Measurements from ENCODE around the gene ZNF385D. TPM values are rescaled to one million over a fixed set of nuclear protein-coding genes. Genes with fewer than 3 reads are reported as not detected.

ZNF385D gene
- polyA plus RNA-seq, 1 donor (not counting 4 experiments of a cell fraction or from before 2014, with no cell fraction given): 0.46 TPM

- no peak for TF ChIP-seq CTCF (optimal IDR thresholded peaks at IDR 0.05 in 1 of 3, IDR thresholded peaks at IDR 0.05 in 1 of 3, conservative IDR thresholded peaks at IDR 0.05 in 1 of 3; ENCODE audit: extremely low read depth in 1 of 3, insufficient read depth in 2 of 3, low read length in 3 of 3)
- TF ChIP-seq EZH2 (IDR thresholded peaks at IDR 0.05; ENCODE audit: low read length): no peak
- Histone ChIP-seq H3K9me3 (ENCODE audit: control insufficient read depth, low read depth, low read length) (no peaks in the 10 kb centered on the region), H3K4me3 (ENCODE audit: control insufficient read depth in 2 of 3, extremely low read depth in 1 of 3, insufficient read depth in 2 of 3, low read depth in 1 of 3, low read length in 3 of 3) (no peak overlapping the region), H3K27ac (ENCODE audit: control insufficient read depth, insufficient read depth, low read length) (no peak overlapping the region), H3K9me1 (ENCODE audit: control insufficient read depth, extremely low read depth, insufficient read depth, low read length) (no peaks in the 10 kb centered on the region), H4K20me1 (ENCODE audit: control insufficient read depth, extremely low read depth, insufficient read depth, low read length) (no peaks in the 10 kb centered on the region), H3K36me3 (ENCODE audit: control insufficient read depth in 2 of 2, extremely low read depth in 1 of 2, insufficient read depth in 2 of 2, low read length in 2 of 2) (no peaks in the 10 kb centered on the region), H2AFZ (ENCODE audit: control insufficient read depth, low read length) (no peak overlapping the region), H3K79me2 (ENCODE audit: control insufficient read depth, insufficient read depth, low read length) (no peaks in the 10 kb centered on the region), H3K4me1 (ENCODE audit: control insufficient read depth, extremely low read depth, insufficient read depth, low read length) (no peaks in the 10 kb centered on the region), H3K27me3 (ENCODE audit: control insufficient read depth, extremely low read depth, insufficient read depth, low read length) (no peaks in the 10 kb centered on the region), H3K9ac (ENCODE audit: control insufficient read depth, extremely low read depth, insufficient read depth, low read length) (no peak overlapping the region), H3K4me2 (ENCODE audit: control insufficient read depth, extremely low read depth, insufficient read depth, low read depth, low read length) (no peak overlapping the region)
- dilution Hi-C loops (cut with MboI; ENCODE audit: extremely low pct_ligation_motif_present, low sequenced_read_pairs): no loop called here
- FAIRE-seq (no peak), DNase-seq (ENCODE audit: low read depth, low spot score) (no peak)
Measured at GRCh38 chr3:21542656-21543379, 208.2 kb downstream of the ZNF385D start.

DNA sequence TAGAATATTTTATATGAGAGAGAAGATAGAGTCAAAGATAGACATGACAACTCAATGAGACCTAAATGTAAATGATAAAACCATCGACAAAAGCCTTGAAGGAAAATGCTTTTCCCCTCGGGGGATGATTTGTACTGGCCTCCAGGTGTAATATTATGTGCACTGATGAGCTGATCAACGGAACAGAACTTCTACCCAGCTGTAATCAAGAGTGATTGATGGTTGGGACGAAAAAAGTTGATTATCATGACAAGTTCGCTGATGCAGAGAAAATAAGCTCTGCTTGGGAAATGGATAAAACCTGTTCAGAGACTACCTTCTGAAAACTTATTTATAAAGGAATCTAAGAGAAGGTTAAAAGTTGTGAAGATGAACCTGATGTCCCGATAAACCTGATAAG lies 210.7 kb downstream of the ZNF385D start:
- no peak for TF ChIP-seq EZH2 (IDR thresholded peaks at IDR 0.05; ENCODE audit: low read length)
- Histone ChIP-seq H3K9me1 (ENCODE audit: control insufficient read depth, extremely low read depth, insufficient read depth, low read length) (no peaks in the 10 kb centered on the region), H3K27ac (ENCODE audit: control insufficient read depth, insufficient read depth, low read length) (no peak overlapping the region), H4K20me1 (ENCODE audit: control insufficient read depth, extremely low read depth, insufficient read depth, low read length) (no peaks in the 10 kb centered on the region), H3K4me3 (ENCODE audit: control insufficient read depth in 2 of 3, extremely low read depth in 1 of 3, insufficient read depth in 2 of 3, low read depth in 1 of 3, low read length in 3 of 3) (no peak overlapping the region), H3K79me2 (ENCODE audit: control insufficient read depth, insufficient read depth, low read length) (no peaks in the 10 kb centered on the region), H3K9ac (ENCODE audit: control insufficient read depth, extremely low read depth, insufficient read depth, low read length) (no peak overlapping the region), H3K4me1 (ENCODE audit: control insufficient read depth, extremely low read depth, insufficient read depth, low read length) (no peaks in the 10 kb centered on the region), H3K9me3 (ENCODE audit: control insufficient read depth, low read depth, low read length) (no peaks in the 10 kb centered on the region), H2AFZ (ENCODE audit: control insufficient read depth, low read length) (no peak overlapping the region), H3K4me2 (ENCODE audit: control insufficient read depth, extremely low read depth, insufficient read depth, low read depth, low read length) (no peak overlapping the region), H3K27me3 (ENCODE audit: control insufficient read depth, extremely low read depth, insufficient read depth, low read length) (no peaks in the 10 kb centered on the region), H3K36me3 (ENCODE audit: control insufficient read depth in 2 of 2, extremely low read depth in 1 of 2, insufficient read depth in 2 of 2, low read length in 2 of 2) (no peaks in the 10 kb centered on the region)
- DNase-seq (ENCODE audit: low read depth, low spot score) (no peak), FAIRE-seq (no peak)
- dilution Hi-C loops (cut with MboI; ENCODE audit: extremely low pct_ligation_motif_present, low sequenced_read_pairs): no loop called here

GRCh38 chr3:21534462-21534861 lies 216.5 kb downstream of the ZNF385D start:
- no peaks in the 10 kb centered on the region for H3K27me3 ChIP-seq (ENCODE audit: control insufficient read depth, extremely low read depth, insufficient read depth, low read length)
- dilution Hi-C loops (cut with MboI; ENCODE audit: extremely low pct_ligation_motif_present, low sequenced_read_pairs): no loop called here
- H3K36me3 ChIP-seq (ENCODE audit: control insufficient read depth in 2 of 2, extremely low read depth in 1 of 2, insufficient read depth in 2 of 2, low read length in 2 of 2): no peaks in the 10 kb centered on the region
- no peaks in the 10 kb centered on the region for H3K4me1 ChIP-seq (ENCODE audit: control insufficient read depth, extremely low read depth, insufficient read depth, low read length)
- no peaks in the 10 kb centered on the region for H3K9me3 ChIP-seq (ENCODE audit: control insufficient read depth, low read depth, low read length)
- no peak overlapping the region for H3K27ac ChIP-seq (ENCODE audit: control insufficient read depth, insufficient read depth, low read length)
- H3K4me2 ChIP-seq (ENCODE audit: control insufficient read depth, extremely low read depth, insufficient read depth, low read depth, low read length): no peak overlapping the region
- H3K9me1 ChIP-seq (ENCODE audit: control insufficient read depth, extremely low read depth, insufficient read depth, low read length): no peaks in the 10 kb centered on the region
- FAIRE-seq (no peak), DNase-seq (ENCODE audit: low read depth, low spot score) (no peak)
- H2AFZ ChIP-seq (ENCODE audit: control insufficient read depth, low read length): no peak overlapping the region
- TF ChIP-seq CTCF (optimal IDR thresholded peaks at IDR 0.05 in 1 of 3, IDR thresholded peaks at IDR 0.05 in 1 of 3, conservative IDR thresholded peaks at IDR 0.05 in 1 of 3; ENCODE audit: extremely low read depth in 1 of 3, insufficient read depth in 2 of 3, low read length in 3 of 3) (no peak), EZH2 (IDR thresholded peaks at IDR 0.05; ENCODE audit: low read length) (no peak)
- no peaks in the 10 kb centered on the region for H4K20me1 ChIP-seq (ENCODE audit: control insufficient read depth, extremely low read depth, insufficient read depth, low read length)
- no peaks in the 10 kb centered on the region for H3K79me2 ChIP-seq (ENCODE audit: control insufficient read depth, insufficient read depth, low read length)
- no peak overlapping the region for H3K4me3 ChIP-seq (ENCODE audit: control insufficient read depth in 2 of 3, extremely low read depth in 1 of 3, insufficient read depth in 2 of 3, low read depth in 1 of 3, low read length in 3 of 3)
- no peak overlapping the region for H3K9ac ChIP-seq (ENCODE audit: control insufficient read depth, extremely low read depth, insufficient read depth, low read length)

Measured in keratinocyte (primary cell).